Measurements from ENCODE around the gene EOGT. TPM values are rescaled to one million over a fixed set of nuclear protein-coding genes. Genes with fewer than 3 reads are reported as not detected.

EOGT gene
- total and polyA plus RNA-seq, 2 donors from 2014 or later: 7.2 to 28.1 TPM

DNA sequence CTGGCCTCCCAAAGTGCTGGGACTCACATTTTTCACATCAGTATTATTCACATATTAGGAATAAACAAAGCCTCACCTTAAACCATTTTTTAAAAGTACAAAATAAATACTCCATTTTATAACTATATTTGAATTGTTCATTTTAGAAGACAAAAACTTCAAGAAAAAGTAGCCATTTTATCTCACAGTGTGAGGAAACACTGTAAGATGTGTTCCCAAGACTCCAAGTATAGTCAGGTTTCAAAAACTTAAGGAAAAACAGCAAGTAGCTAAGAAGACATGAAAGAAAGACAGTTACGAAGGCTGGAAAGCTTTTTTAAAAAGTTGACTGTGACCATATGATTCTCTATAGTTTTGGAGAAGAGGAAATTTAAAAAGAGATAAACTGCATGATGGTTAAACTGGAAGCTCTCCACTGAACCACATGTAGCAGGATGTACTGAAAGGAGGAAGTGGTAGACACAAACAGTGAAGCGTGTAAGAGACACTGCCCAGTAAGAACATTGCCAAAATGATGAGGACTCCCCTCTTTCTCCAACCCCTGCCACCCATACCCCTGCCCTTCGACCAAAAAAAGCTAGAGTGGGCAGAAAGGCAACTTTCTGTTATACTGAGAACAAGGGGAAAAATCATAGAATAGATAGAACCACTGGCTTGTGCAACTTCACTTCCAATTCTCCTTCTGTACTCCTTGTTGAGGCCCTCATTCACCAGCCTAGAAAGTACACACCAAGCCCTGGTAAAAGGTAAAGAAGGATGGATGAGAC is 44.9 kb upstream of the EOGT start:
- intact Hi-C loops (cut with DNase I): no loop called here
- TF ChIP-seq, protein P1, sequence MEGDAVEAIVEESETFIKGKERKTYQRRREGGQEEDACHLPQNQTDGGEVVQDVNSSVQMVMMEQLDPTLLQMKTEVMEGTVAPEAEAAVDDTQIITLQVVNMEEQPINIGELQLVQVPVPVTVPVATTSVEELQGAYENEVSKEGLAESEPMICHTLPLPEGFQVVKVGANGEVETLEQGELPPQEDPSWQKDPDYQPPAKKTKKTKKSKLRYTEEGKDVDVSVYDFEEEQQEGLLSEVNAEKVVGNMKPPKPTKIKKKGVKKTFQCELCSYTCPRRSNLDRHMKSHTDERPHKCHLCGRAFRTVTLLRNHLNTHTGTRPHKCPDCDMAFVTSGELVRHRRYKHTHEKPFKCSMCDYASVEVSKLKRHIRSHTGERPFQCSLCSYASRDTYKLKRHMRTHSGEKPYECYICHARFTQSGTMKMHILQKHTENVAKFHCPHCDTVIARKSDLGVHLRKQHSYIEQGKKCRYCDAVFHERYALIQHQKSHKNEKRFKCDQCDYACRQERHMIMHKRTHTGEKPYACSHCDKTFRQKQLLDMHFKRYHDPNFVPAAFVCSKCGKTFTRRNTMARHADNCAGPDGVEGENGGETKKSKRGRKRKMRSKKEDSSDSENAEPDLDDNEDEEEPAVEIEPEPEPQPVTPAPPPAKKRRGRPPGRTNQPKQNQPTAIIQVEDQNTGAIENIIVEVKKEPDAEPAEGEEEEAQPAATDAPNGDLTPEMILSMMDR (IDR thresholded peaks at IDR 0.05; ENCODE audit: borderline replicate concordance, extremely low read depth, insufficient read depth): no peak
- H3K27me3 ChIP-seq (ENCODE audit: control insufficient read depth, insufficient read depth, low read length): no peaks in the 10 kb centered on the region
- H3K4me3 ChIP-seq (ENCODE audit: low read length in 3 of 3): no peak overlapping the region
- FAIRE-seq: no peak
- H3K4me1 ChIP-seq (ENCODE audit: control insufficient read depth in 2 of 3, insufficient read depth in 2 of 3, low read depth in 1 of 3, low read length in 3 of 3): no peaks in the 10 kb centered on the region
- no peak overlapping the region for H3K27ac ChIP-seq (ENCODE audit: low read depth in 2 of 2, low read length in 2 of 2)
- peaks cover 17 to 30% (median 25%) of the 10 kb centered on the region in 3 donors for H3K36me3 ChIP-seq (ENCODE audit: control insufficient read depth in 2 of 3, insufficient read depth in 3 of 3, low read length in 3 of 3)
- H3K9ac ChIP-seq (ENCODE audit: low read length in 3 of 3): no peak overlapping the region
- no peaks in the 10 kb centered on the region for H3K9me3 ChIP-seq (ENCODE audit: control insufficient read depth in 2 of 3, insufficient read depth in 1 of 3, low read length in 3 of 3)
- no peak for DNase-seq

DNA sequence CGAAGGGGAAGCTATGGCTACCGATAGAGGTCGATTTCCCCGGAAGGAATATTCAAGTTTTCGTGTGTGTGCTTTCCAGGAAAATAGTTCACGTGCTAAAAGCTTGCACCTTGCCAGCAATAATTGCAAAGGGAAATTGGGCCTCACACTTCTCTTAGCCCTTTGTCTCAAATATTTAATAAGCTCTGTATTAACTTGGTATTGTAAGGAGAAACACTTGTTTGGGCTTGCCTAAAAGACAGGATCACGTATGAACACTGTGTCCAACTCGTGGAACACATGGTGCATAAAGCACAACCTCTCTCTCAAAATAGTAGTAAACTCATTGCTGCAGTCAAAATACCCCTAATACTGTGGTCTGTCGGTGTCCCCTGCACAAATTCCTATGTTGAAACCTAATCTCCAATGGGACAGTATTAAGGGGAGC is 39.0 kb upstream of the EOGT start:
- H3K27ac ChIP-seq (ENCODE audit: low read depth in 2 of 2, low read length in 2 of 2): peak overlapping the region; percentile 97
- no peaks in the 10 kb centered on the region for H3K27me3 ChIP-seq (ENCODE audit: control insufficient read depth, insufficient read depth, low read length)
- H3K9ac ChIP-seq (ENCODE audit: low read length in 3 of 3): peak overlapping the region in 2 of 3 donors; percentile 63 to 98
- intact Hi-C loops (cut with DNase I): no loop called here
- H3K4me1 ChIP-seq (ENCODE audit: control insufficient read depth in 2 of 3, insufficient read depth in 2 of 3, low read depth in 1 of 3, low read length in 3 of 3): peaks cover 0 to 6% (median 5%) of the 10 kb centered on the region in 3 donors
- no peaks in the 10 kb centered on the region for H3K9me3 ChIP-seq (ENCODE audit: control insufficient read depth in 2 of 3, insufficient read depth in 1 of 3, low read length in 3 of 3)
- no peak for FAIRE-seq
- H3K36me3 ChIP-seq (ENCODE audit: control insufficient read depth in 2 of 3, insufficient read depth in 3 of 3, low read length in 3 of 3): peaks cover 5 to 18% (median 12%) of the 10 kb centered on the region in 3 donors
- TF ChIP-seq, protein P1 (IDR thresholded peaks at IDR 0.05; ENCODE audit: borderline replicate concordance, extremely low read depth, insufficient read depth): no peak
- peak overlapping the region; percentile 82 to 99 (median 91) for H3K4me3 ChIP-seq (ENCODE audit: low read length in 3 of 3)
- DNase-seq: no peak

DNA sequence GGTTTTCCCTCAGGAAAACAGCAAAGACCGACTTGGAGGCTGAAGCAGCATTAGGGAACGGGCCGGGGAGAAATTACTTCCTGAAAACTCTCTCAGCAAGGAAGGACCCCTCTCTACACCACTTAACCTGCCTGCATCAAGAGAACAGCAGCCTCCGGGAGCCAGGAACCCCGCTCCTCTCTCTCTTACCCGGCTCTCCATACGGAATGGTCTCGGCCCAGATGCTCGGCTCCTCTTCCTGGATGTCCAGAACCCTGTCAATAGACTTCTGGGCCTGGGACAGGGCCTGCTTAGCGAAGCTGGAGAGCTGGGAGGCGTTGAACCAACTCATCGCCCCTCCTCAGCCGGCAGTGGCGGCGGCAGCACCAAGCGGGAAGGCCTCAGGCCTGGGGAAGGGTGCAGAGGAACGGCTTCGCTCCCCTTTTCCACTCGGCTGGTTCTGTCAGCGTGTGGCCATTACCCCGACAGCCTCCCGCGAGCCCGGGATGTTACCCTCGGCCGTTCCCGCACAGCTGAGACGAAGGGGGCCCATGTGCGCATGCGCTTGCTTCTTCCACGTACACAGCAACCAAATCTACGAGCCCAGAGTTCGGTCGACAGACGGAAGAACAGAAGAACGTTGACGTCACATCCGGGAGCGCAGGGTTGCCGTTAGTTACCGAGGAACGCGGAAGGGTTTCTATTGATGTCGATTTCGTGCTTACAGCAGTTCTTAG is 38.4 kb upstream of the EOGT start, which contains the start of gene TMF1:
TSS of gene TMF1 (minus strand) at position 578 of the 716 bp plus-strand sequence. CDS start at position 331, 247 bp downstream.
- Histone ChIP-seq H3K9me3 (ENCODE audit: control insufficient read depth in 2 of 3, insufficient read depth in 1 of 3, low read length in 3 of 3) (no peaks in the 10 kb centered on the region), H3K36me3 (ENCODE audit: control insufficient read depth in 2 of 3, insufficient read depth in 3 of 3, low read length in 3 of 3) (peaks cover 9 to 21% (median 15%) of the 10 kb centered on the region in 3 donors), H3K4me3 (ENCODE audit: low read length in 3 of 3) (peak within 1 kb of the TSS; percentile 82 to 99 (median 91)), H3K4me1 (ENCODE audit: control insufficient read depth in 2 of 3, insufficient read depth in 2 of 3, low read depth in 1 of 3, low read length in 3 of 3) (peaks cover 0 to 6% (median 5%) of the 10 kb centered on the region in 3 donors), H3K27ac (ENCODE audit: low read depth in 2 of 2, low read length in 2 of 2) (peak within 1 kb of the TSS; percentile 97), H3K9ac (ENCODE audit: low read length in 3 of 3) (peak within 1 kb of the TSS; percentile 63 to 98 (median 96)), H3K27me3 (ENCODE audit: control insufficient read depth, insufficient read depth, low read length) (no peaks in the 10 kb centered on the region)
- TF ChIP-seq, protein P1 (IDR thresholded peaks at IDR 0.05; ENCODE audit: borderline replicate concordance, extremely low read depth, insufficient read depth): no peak
- intact Hi-C loops (cut with DNase I): no loop called here
- peak; percentile 98 to 99 (median 99) for DNase-seq
- FAIRE-seq: peak; percentile 96
